DOHH2 (cell line): ENCODE results near the gene ALKBH6.

Experiments
- H3F3A ChIP-seq: fragments of 200-600 bp; sonication (generic), shearing (Covaris generic); 2 replicates; pipeline ENCODE4 v1.6.0; 2016; ENCODE audit warnings: antibody characterized with exemption, mild to moderate bottlenecking; ENCODE audit not compliant: control insufficient read depth, insufficient read depth
- H3K27ac ChIP-seq: fragments of 200-600 bp; sonication (generic); 2 replicates; pipeline ENCODE4 v1.5.1; 2014; ENCODE audit warnings: low read depth, mild to moderate bottlenecking, low read length, moderate library complexity
- H3K27me3 ChIP-seq: fragments of 200-600 bp; sonication (generic); 2 replicates; pipeline ENCODE4 v1.6.1; 2014; ENCODE audit warnings: mild to moderate bottlenecking, low read length, mixed read lengths; ENCODE audit not compliant: control insufficient read depth
- H3K36me3 ChIP-seq: fragments of 200-600 bp; sonication (generic); 2 replicates; pipeline ENCODE4 v1.6.1; 2014; ENCODE audit warnings: mild to moderate bottlenecking, low read length, moderate library complexity, mixed read lengths; ENCODE audit not compliant: control insufficient read depth
- H3K4me1 ChIP-seq: fragments of 200-600 bp; sonication (generic); 2 replicates; pipeline ENCODE4 v1.6.1; 2014; ENCODE audit warnings: mild to moderate bottlenecking, low read length, mixed read lengths; ENCODE audit not compliant: control insufficient read depth
- H3K4me2 ChIP-seq: fragments of 200-600 bp; sonication (generic); 2 replicates; pipeline ENCODE4 v1.6.0; 2014; ENCODE audit warnings: mild to moderate bottlenecking, low read length, moderate library complexity
- H3K4me3 ChIP-seq: fragments of 200-600 bp; sonication (generic); 2 replicates; pipeline ENCODE4 v1.5.1; 2014; ENCODE audit warnings: mild to moderate bottlenecking, low read length, mixed read lengths
- H3K79me2 ChIP-seq: fragments of 200-600 bp; sonication (generic); 2 replicates; pipeline ENCODE4 v1.6.1; 2014; ENCODE audit warnings: mild to moderate bottlenecking, low read length, mixed read lengths; ENCODE audit not compliant: control insufficient read depth
- H3K9me2 ChIP-seq: fragments of 200-600 bp; sonication (generic); replicated peaks from 2 replicates; pipeline ENCODE4 v1.6.1; 2014; ENCODE audit warnings: mild to moderate bottlenecking, low read length, mixed read lengths; ENCODE audit not compliant: control insufficient read depth
- H3K9me3 ChIP-seq: fragments of 200-600 bp; sonication (generic); 2 replicates; pipeline ENCODE4 v1.6.1; 2014; ENCODE audit warnings: antibody characterized with exemption, low read length, mixed read lengths; ENCODE audit not compliant: control insufficient read depth, insufficient read depth
- H4K20me1 ChIP-seq: fragments of 200-600 bp; sonication (generic); 2 replicates; pipeline ENCODE4 v1.6.0; 2014; ENCODE audit warnings: low read depth, mild to moderate bottlenecking, antibody characterized with exemption, low read length, moderate library complexity; ENCODE audit not compliant: control insufficient read depth, insufficient read depth
- EZH2phosphoT487 ChIP-seq: fragments of 200-600 bp; sonication (generic); IDR thresholded peaks from 2 replicates; pipeline ENCODE4 v1.6.1; 2017; ENCODE audit warnings: borderline replicate concordance, mild to moderate bottlenecking, antibody characterized with exemption, low read length, moderate library complexity, mixed read lengths
- TF ChIP-seq, protein P1 (sequence below): fragments of 200-600 bp; sonication (generic); IDR thresholded peaks from one replicate; pipeline ENCODE4 v1.5.1; 2014; ENCODE audit warnings: antibody characterized with exemption, mild to moderate bottlenecking, low read depth, low read length; ENCODE audit not compliant: poor library complexity, severe bottlenecking

The ALKBH6 gene

DNA sequence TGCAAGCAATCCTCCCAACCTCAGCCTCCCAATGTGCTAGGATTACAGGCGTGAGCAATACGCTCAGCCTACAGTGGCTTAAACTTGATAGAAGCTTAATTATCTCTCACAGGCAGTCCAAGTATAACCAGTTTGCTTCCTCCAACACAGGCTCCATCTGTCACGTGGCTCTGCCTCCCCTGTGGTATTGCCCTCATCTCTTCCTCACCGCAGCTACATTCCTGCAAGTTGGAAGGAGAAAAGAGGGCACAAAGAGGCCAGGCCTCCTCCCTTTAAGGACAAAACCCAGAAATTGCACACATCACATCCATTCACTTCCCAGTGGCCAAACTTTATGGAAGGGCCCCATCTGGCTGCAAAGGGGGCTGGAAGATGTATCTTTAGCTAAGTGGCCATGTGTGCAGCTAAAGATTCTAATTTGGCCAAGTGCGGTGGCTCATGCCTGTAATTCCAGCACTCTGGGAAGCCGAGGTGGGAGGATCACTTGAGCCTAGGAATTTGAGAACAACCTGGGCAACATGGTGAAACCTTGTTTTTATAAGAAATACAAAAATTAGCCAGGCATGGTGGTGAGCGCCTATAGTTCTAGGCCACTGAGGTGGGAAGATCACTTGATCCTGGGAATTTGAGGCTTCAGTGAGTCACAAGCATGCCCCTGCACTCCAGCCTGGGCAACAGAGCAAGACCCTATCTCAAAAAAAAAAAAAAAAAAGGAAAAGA, 22.1 kb downstream of the ALKBH6 start:
- TF ChIP-seq, protein P1, sequence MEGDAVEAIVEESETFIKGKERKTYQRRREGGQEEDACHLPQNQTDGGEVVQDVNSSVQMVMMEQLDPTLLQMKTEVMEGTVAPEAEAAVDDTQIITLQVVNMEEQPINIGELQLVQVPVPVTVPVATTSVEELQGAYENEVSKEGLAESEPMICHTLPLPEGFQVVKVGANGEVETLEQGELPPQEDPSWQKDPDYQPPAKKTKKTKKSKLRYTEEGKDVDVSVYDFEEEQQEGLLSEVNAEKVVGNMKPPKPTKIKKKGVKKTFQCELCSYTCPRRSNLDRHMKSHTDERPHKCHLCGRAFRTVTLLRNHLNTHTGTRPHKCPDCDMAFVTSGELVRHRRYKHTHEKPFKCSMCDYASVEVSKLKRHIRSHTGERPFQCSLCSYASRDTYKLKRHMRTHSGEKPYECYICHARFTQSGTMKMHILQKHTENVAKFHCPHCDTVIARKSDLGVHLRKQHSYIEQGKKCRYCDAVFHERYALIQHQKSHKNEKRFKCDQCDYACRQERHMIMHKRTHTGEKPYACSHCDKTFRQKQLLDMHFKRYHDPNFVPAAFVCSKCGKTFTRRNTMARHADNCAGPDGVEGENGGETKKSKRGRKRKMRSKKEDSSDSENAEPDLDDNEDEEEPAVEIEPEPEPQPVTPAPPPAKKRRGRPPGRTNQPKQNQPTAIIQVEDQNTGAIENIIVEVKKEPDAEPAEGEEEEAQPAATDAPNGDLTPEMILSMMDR = no peak
- no peak for TF ChIP-seq EZH2phosphoT487
- Histone ChIP-seq H3K9me3 (peaks cover 5% of the 10 kb centered on the region; the same call in 1 of the 2 replicates), H3K4me2 (no peak overlapping the region), H3K9me2 (no peaks in the 10 kb centered on the region), H3K27me3 (peaks cover 4% of the 10 kb centered on the region; the same call in 1 of the 2 replicates), H3K27ac (no peak overlapping the region), H3F3A (0 out of 2 replicates have a peak, but pooled peaks cover 2% of the 10 kb centered on the region), H3K4me3 (no peak overlapping the region), H3K36me3 (peaks cover 7% of the 10 kb centered on the region; the same call in 1 of the 2 replicates), H3K79me2 (peaks cover 18% of the 10 kb centered on the region), H3K4me1 (peaks cover 20% of the 10 kb centered on the region), H4K20me1 (0 out of 2 replicates have a peak, but pooled peaks cover 4% of the 10 kb centered on the region)

DNA sequence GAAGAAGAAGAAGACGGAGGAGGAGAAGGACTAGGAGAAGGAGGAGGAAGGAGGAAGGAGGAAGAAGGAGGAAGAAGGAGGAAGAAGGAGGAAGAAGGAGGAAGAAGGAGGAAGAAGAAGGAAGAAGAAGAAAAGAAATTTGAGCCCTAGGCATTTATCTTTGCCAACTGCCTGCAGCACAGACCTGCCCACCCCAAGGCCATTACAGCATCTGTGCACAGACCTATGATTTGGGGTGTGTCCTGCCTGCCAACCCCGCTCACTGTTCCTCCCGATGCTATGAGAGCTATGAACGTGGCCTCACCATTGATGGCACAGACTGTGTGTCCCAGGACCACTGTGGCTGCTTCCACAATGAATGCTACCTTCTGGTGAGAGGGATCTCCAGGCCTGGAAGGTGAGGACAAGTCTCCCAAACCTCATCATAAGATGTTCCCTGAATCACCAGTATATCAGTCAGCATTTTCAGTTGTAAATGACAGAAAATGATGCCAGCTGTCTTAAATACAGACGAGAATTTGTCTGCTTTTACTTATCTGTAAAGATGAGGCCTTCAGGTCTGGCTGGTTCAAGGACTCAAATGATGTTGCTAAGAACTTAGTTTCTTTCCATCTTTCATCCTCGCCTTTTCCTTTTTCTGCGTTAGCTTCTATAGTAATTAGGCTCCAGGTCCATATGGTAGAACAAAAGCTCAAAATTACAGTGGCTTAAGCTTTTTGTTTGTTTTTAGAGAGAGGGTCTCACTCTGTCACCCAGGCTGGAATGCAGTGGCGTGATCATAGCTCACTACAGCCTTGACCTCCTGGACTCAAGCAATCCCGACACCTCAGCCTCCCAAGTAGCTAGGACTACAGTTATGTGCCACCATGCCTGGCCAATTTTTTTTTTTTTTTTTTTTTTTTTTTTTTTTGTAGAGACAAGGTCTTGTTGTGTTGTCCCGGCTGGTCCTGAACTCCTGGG, 23.0 kb downstream of the ALKBH6 start:
- peaks cover 17% of the 10 kb centered on the region for H3K4me1 ChIP-seq
- H3F3A ChIP-seq = 0 out of 2 replicates have a peak, but pooled peaks cover 2% of the 10 kb centered on the region
- H3K4me3 ChIP-seq = no peak overlapping the region
- H3K9me3 ChIP-seq = peaks cover 5% of the 10 kb centered on the region; the same call in 1 of the 2 replicates
- peaks cover 10% of the 10 kb centered on the region for H3K79me2 ChIP-seq
- H3K9me2 ChIP-seq = no peaks in the 10 kb centered on the region
- no peak overlapping the region for H3K27ac ChIP-seq
- no peaks in the 10 kb centered on the region for H4K20me1 ChIP-seq
- H3K4me2 ChIP-seq = no peak overlapping the region
- TF ChIP-seq EZH2phosphoT487 = no peak
- TF ChIP-seq, protein P1 = no peak
- H3K27me3 ChIP-seq = peaks cover 12% of the 10 kb centered on the region
- H3K36me3 ChIP-seq = 0 out of 2 replicates have a peak, but pooled peaks cover under 1% of the 10 kb centered on the region

DNA sequence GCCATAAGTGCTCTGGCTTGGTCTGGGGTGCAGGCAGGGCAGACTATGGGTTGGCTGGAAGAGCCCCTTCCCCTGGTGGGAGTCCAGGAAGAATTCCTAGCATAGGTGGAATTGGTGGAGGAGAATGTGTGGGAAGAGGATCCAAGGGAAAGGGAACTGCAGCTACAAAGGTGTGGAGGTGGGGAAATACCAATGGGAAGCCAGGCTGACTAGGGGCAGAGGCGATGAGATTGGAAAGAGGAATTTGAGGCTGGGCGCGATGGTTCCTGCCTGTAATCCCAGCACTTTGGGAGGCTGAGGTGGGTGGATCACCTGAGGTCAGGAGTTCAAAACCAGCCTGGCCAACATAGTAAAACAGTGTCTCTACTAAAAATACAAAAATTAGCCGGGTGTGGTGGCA, 23.9 kb downstream of the ALKBH6 start:
- no peaks in the 10 kb centered on the region for H4K20me1 ChIP-seq
- peaks cover 15% of the 10 kb centered on the region for H3K27me3 ChIP-seq
- H3K4me1 ChIP-seq = peaks cover 14% of the 10 kb centered on the region
- H3K9me2 ChIP-seq = no peaks in the 10 kb centered on the region
- no peak overlapping the region for H3K27ac ChIP-seq
- no peaks in the 10 kb centered on the region for H3K36me3 ChIP-seq
- no peak overlapping the region for H3K4me2 ChIP-seq
- peaks cover 5% of the 10 kb centered on the region; the same call in 1 of the 2 replicates for H3K9me3 ChIP-seq
- peaks cover 1% of the 10 kb centered on the region for H3K79me2 ChIP-seq
- H3K4me3 ChIP-seq = no peak overlapping the region
- TF ChIP-seq, protein P1 = no peak
- TF ChIP-seq EZH2phosphoT487 = no peak
- 0 out of 2 replicates have a peak, but pooled peaks cover 2% of the 10 kb centered on the region for H3F3A ChIP-seq
